Head of caudate nucleus (tissue), 42 donors: ENCODE results near the gene ATP7B.
A peak's percentile ranks its signal among the peaks of the same experiment; 100 is the strongest.

Source experiments
- DNase-seq, 42 donors: peaks; one replicate each; pipeline versions ENCODE4 v3.0.0 to v3.0.0-alpha.2; 2020 to 2021; ENCODE audit warnings: mixed read lengths in 7 of 42
- intact Hi-C: fragments of 100-400 bp; cut with DNase I; formaldehyde crosslinking; loops from one replicate; pipeline ENCODE4 v1.15.0; 2022

Gene ATP7B

DNA sequence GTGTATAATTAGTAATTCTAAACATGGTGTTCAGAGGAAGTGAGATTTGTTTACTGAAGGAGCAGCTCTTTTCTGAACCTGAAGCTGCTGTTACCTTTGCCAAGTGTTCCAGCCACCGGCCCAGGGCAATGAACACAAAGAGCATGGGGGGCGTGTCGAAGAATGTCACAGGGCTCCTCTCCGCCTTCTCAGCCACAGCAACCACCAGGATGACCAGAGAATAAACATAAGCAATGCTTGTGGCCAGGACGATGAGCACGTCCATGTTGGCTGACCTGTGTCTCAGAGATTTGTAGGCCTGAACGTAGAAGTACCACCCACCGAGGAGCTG, 53.1 kb downstream of the ATP7B start:
- no peak for DNase-seq
- intact Hi-C loops: no loop called here

DNA sequence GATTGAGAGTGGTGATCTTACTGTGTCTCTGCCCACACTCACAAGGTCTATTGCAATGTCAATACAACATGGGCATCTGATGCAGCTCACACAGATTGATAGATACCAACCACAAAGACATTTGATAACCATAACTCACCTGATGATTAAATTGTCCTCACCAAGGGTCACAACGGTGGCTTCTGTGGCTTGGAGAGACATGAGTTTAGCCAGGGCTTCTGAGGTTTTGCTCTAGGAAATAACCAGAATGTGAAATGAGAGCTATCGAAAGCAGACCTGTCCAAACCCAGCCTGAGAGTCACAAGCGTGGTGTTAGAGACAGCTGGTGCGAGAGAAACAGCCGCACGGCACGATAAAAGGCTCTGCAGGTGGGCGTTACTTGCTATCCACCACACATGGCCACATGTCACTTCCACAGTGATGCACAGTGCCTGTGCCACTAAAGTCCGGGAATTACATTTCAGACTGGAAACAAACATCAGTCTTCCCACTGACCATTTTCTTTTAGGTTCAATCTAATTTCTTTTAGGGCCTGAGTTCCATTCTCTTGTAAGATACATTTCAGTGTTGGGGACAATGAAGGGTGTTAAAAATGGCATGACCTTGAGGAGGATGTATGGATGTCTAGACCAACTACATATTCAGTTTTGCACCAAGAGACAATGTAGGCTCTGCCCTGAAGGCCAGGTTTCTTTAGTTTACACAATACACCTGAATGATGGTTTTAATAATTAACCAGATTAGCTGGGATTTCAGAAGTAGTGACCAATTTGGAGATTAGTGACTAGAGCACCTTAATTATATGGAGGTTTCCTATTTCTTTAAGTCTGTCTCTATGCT, 53.7 kb downstream of the ATP7B start:
- no peak for DNase-seq
- intact Hi-C loops: no loop called here

DNA sequence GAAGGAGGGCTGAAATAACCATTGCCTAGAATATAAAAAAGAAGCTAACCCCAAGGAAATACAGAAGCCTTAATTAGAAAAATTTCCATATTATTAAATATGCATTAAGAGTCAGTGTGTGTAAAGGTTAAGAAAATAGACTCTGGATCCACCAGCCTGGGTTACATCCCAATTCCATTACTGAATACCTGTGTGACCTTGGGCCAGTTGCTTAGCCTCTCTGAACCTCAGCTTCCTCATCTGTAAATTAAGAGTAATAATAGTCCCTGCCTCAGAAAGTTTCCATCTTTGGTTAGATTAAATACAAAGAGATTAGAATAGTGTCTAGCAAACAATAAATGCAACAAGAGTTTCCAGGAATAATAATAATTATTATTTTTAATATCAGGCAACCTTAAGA, 54.5 kb downstream of the ATP7B start:
- intact Hi-C loops: no loop called here

DNA sequence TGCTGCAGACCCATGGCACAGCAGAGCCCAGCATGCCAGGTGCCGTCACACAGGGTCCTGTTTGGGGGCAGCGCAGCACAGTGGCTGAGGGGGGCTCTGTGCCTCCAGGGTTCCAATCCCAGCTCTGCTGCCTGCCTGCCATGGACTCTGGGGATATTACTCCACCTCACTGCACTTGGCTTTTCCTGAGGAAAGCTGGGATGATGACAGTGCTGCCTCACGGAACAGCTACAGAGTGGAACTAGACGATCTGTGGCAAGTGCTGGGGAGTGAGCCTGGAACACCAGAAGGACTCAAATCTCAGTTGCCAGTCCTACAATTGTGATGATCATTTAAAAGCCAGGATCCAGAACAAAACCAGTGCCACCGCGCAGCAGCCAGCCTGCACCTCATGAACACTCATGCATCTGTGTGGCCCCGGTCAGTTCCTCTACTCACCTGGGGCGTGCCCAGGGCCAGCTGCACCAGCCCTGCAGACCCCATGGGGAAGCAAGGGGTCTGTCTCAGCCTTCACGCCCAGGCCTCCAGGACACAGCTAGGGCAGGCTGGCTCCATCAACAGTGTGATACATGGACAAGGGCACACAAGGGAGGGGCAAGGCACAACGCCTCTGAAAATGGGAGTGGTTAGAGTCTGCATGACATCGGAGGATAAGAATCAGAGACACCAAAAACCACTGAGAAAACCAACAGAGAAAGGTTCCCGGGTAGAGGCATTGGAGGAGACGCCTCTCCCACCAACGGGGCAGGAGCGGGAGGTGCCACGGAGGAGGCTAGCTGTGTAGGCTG, 55.2 kb downstream of the ATP7B start:
- intact Hi-C loops: no loop called here
- no peak for DNase-seq

More for the DNA sequence above, 54.5 kb downstream of the ATP7B start:
- DNase-seq: no peak

DNA sequence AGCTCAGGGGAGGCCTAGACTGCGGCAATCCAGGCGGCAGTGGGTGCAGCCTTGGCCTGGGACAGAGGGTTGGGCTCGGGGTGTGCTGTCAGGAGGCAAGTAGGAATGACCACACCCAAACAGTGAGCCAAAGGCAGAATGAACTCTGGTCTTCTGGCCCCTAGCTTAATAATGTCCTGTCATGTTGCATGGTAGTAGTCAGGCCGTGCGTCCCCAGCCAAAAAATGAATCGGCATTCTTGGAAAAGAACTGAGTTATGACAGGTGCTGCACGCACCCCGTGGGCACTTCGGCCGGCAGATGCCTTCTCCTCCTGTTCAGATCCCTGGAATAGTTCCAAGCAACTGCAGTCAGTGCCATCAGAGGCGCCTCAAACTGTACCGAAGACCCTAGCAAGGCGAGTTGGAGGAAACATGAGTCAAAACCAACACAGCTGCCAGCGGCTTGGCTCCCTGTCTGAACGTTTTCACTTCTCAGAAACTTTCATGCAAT, 55.9 kb downstream of the ATP7B start:
- intact Hi-C loops: no loop called here

DNA sequence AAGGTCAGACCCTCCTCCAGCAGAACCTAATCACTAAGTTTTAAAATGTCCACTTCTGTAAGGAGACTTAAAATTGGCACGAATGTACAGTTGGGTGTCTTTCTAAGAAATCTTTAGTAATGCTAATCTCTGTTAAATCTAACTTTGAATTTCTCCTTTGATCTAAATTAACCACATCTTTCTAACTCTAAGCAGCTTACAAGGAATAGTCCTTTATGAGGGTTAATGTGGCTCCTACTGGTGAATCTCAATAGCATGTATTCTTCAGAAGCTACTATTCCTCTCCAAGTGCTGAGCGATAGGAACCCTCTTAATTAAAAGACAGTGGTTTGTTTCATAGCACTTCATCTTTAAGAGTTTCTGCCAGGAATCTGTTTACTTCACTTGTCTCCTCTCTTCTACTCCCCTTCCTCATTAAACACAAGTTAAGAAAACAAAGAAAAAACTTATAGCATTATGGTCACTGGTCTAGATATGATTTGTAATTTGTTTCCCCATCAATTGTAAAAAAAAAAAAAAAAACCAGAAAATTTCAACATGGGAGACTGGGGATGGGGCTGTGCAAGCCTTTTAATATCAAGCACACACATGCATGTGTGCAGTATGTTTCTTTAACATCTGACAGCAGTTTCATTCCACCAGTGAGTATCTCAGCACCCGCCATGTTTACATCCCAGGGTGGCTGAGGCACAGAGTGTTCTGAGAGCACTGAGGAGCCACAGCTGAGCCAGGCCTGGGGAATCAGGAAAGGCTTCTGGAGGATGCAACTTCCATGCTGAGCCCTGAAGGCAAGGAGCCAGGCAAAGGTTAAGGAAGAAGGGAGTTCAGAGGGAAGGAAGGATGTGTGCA, 57.7 kb downstream of the ATP7B start:
- intact Hi-C loops: no loop called here
- no peak for DNase-seq

More for the DNA sequence above, 55.9 kb downstream of the ATP7B start:
- DNase-seq: peak in 1 of 42 donors; percentile 36

DNA sequence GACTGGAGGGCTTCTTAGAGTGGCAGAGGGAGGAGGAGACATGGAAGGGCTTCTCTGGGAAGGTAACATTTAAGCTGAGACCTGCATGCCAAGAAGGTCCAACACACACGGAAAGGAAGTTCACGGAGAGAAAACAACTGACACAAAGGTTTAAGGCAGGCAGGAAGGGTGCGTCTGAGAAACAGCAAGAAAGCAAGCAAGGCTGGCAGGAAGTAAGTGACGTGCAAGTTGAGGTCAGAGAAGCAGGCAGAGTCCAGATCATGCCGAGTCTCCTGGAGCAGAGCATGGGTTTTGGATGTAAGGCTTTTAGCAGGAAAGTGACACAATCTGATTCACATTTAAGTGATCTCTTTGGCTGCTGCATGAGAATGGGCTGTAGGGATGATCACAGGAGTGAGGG, 60.5 kb downstream of the ATP7B start:
- intact Hi-C loops: no loop called here
- no peak for DNase-seq

DNA sequence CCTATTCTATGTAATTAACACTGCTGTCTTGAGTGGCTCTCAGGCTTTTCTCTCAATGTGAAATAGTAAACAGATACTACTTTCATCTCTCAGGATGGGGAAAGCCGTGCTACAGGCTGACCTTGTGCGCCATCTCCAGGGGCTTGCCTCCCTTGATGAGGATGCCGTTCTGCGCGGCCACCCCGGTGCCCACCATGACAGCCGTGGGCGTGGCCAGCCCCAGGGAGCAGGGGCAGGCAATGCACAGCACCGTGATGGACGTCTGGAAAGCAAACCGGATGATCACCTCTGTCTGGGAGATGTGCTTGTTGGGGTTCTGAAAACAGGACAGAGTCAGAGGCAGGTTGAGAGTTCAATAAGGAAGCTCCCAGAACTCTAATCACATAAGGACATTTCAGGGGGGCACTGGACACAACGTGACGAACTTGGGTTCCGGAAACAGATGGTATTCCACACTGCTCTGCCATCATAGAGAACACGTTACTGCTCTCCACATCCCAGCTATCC, 65.0 kb downstream of the ATP7B start:
- no peak for DNase-seq
- intact Hi-C loops: no loop called here

DNA sequence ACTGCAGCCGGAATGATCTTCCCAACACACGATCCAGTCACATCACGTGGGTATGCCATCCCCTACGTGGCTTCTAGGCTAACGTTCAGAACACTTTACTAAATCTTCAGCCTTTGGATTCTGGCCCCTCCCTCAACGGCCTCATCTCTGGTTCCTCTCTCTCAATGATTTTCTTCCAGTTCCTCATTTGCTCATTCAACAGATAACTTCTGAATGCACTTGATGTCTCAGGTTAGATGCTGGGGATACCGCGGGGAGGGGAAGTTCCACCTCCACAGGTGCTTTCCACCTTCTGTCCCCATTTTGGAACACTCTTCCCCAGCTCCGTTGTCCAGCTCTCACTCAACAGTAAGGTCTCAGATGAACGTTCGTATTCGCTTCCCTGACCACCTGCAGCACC, 66.1 kb downstream of the ATP7B start:
- no peak for DNase-seq
- intact Hi-C loops: no loop called here

DNA sequence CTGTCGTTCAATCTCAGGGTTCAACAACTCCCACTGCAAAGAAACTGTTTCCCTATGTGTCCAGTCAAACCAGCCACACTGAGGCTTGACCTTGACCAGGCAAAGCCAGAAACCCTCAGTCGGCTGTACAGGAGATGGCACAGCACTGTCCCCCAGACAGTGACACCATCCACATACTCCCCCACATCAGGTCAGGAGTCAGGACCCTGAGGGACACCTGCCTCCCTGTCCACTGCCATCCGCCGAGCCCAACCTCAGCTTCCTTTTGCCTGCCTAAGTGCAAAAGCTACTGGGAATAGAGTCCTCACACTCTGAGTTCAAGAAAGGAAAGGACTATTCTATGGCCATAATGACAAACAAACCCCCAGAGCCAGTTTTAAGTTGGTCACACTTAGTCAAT, 66.8 kb downstream of the ATP7B start:
- intact Hi-C loops: no loop called here

DNA sequence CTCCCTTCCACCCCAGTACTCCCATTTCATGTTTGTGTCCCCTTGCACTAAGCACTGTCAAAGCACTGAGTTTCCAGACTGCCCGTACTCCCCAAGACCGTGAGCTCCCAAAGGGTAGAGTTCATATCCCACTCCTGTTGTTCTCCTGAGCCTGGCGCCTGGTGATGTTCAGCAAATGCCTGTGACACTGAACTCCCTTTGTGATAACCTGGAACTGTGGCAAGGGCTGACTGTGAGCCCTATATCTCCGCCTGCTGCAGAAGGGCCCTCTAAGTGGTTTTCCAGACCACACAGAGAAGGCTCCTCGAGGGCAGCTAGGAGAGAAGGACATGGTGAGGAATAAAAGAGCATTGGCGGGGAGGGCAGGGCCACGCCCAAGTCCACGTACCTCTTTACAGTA, 67.5 kb downstream of the ATP7B start:
- DNase-seq: no peak
- intact Hi-C loops: no loop called here

More for the DNA sequence above, 66.8 kb downstream of the ATP7B start:
- DNase-seq: no peak

DNA sequence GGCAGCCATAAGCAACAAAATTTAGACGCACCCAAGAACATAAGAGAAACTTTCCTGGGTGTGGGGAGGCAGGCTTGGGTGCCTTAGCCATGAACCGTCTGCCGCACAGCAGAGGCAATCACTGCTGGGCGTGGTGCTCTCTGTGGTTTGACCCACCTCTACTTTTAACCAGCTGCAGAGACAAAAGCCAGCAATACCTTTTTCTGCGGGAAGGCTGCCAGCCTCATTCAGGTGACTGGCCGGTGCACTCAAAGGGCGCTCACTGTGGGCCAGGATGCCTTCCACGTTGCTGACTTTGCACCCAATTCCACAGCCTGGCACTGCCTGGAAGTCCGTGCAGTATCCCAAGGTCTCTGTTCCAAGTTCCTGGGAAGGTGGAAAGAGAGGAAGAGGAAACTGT, 69.1 kb downstream of the ATP7B start:
- DNase-seq: no peak
- intact Hi-C loops: no loop called here

DNA sequence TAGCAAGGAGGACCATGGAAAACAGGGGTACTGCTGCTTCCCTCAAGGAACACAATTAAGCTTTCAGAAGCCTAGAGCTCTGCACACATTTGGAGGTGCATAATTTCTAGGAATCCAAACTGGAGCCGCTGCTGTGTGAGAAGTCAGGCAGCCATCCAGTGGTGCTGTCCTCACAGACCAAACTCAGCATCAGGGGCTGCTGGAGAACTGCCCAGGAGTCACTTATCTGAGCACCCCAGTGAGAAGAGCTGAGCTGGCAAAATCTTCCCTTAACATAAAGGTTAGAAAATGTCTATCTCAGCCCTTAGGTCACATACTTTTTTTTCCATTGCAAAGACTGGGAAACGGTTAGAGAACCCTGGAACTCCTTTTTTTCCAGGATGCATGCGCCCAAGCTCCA, 72.8 kb downstream of the ATP7B start:
- no peak for DNase-seq
- intact Hi-C loops: no loop called here

DNA sequence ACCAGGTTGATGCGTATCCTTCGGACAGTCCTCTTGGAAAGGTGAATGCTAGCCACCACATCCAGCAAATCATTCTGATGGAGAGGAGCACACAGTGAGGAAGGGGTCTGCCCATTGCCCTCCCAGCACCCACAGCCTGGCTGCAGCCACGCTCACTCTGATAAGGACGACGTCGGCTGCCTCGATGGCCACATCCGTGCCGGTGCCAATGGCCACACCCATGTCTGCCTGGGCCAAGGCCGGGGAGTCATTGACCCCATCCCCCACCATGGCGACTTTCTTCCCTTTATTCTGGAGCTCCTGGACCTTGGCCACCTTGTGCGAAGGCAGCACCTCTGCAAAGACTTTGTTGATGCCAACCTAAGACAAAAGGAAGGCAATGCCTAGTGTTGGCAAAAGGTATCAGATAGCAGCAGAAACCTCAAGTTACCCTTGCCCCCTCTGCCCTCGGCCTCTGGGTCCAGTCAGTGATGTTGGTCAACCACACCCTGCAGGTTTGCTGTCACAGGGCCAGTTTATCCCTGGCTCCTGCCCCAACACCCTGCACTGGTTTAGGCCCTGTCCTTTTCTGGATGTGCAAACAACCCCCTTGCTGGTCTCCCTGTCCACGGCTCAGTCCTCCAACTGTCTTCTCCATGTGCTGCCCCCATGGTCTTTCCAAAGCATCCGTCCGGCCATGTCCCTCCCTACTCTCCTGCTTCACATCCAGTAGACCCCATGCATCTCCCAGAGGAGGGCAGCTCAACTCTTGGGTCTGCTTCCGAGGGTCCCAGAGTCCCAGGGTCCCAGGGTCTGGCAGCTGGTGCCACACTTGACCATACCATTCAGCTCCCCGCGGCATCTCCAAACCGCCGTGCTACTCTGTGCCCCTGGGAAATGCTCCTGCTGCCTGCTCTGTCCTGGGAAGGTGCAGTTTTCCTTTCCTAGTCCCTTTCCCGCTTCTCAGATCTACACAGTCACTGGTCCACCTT, 73.6 kb downstream of the ATP7B start:
- DNase-seq: no peak
- intact Hi-C loops: no loop called here

DNA sequence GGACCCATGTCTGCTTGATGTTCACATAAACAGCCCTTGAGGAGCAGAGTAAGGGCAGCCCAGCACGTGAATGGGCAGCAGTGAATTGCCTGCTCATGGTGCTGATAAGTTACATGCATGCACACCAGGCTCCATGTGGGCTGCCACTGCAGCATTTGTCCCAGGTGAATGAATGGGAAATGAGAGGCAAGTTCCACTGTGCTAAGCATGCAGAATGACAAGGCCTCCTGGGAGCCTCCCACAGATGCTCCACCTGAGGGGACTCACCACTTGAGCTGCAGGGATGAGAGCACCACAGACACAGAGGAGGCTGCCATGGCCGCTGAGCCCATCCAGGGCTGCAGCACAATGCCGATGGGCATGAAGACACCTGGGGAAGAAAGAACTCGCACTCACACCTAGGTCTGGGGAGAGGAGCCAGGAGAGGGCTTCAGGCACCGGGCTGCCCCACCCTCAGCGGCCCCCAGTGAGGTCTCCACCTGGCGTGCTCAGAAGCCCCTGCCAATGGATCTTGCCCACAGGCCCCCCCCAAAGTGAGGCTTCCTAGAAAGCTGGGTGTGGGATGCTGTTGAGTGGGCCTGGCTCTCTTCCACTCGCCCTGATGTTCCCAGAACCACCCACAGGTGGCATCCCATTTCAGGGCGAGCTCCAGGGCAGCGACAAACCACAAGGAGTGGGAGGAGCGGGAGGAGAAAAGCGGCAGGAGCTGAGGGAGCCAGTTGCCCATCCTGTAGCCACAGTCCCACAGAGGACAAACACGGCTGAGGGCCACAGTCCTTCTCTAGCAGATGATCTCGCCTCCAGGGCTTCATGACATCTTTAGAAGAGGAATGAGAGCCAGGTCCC, 75.7 kb downstream of the ATP7B start:
- DNase-seq: peak in 13 of 42 donors; percentile 3 to 73 (median 27)

DNA sequence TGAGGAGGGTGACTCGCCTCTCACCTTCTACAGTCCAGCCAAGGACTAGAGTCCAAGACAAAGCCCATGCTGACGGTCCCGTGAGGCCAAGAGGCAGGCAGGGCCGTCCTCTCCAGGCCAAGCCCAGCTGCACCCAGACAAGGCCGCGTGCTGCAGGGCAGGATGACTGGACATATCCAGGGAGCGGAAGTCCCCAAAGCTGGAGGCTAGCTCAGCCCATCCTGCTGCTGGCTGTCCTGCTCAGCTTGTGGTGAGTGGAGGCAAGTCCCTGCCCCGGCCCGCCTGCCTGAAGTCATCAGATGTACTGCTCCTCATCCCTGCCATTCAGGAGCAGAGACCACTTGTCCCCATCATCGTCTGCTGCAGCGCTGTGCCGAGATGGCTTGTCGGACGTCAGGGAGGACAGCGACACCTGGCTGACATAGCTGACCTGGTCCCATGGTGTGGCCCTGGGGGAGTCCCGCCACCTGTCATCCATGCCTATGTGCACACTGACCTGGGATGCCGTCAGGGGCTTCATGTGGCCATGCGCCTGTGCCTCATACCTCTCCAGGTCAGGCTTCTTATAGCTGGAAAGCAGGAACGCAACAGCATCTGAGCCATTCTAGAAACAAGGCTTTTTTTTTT, 76.7 kb downstream of the ATP7B start:
- DNase-seq: no peak
- intact Hi-C loops: no loop called here

More for the DNA sequence above, 75.7 kb downstream of the ATP7B start:
- intact Hi-C loops: no loop called here
